ENCODE results near the gene TTI1. TPM values are rescaled to one million over a fixed set of nuclear protein-coding genes. Genes with fewer than 3 reads are reported as not detected.

Gene TTI1
- 18.0 TPM for total RNA-seq

DNA sequence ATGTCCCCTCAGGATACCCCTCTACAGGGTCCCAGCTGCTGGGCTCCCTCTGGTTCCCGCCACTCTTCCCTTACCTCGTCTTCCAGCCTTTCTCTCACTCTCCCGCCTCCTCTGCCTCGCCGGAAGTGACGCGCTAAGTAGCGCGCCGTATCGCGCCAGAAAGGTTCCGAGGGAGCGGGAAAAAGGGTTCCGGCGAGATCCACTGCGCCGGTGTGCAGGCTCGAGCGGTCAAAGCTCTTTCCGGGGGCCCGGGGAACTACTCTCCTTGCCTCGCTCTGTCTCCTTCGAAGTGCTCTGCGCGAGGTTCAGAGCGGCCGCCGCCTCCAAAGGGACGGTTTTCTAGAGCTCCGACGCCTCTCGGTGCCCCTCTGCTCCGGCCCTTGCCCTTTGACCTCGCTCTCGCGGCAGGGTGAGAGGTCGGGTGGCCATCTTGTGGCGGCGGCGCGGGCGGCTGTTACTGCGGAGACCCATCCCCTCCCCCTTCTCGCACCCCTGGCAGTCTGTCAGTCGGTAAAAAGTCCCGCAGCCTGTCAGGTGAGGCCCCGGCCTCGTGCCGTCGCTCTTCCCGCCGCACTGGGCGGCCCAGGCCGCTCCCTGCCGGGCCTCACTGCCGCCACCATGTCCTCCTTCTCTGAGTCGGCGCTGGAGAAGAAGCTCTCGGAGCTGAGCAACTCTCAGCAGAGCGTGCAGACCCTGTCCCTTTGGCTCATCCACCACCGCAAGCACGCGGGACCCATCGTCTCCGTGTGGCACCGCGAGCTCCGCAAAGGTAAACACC is at the start of gene TTI1, which contains the start of gene RPRD1B:
TSS of gene TTI1 (minus strand) at position 127 of the 778 bp plus-strand sequence. CDS start 19,640 bp downstream, outside the sequence.
TSS of gene RPRD1B (plus strand) at position 417 of the 778 bp plus-strand sequence. CDS start at position 619, 202 bp downstream.
- Histone ChIP-seq H3K27me3 (no peaks in the 10 kb centered on the region), H3K4me1 (peaks cover 16 to 27% of the 10 kb centered on the region in 2 donors), H3K4me3 (peak within 1 kb of the TSS; percentile 95 to 100), H3K36me3 (peaks cover 0 to 4% of the 10 kb centered on the region in 2 donors), H3K9me3 (no peaks in the 10 kb centered on the region), H3K27ac (peak within 1 kb of the TSS; percentile 97)
- intact Hi-C loops (cut with DNase I) = loop anchor here (10.0 kb wide), 2 partner anchors 401 to 441 kb away; partner anchors contain the start of genes RALGAPB and SNHG17
- DNase-seq (ENCODE audit: low spot score in 2 of 2) = peak; percentile 60 to 95
- TF ChIP-seq, protein P1, sequence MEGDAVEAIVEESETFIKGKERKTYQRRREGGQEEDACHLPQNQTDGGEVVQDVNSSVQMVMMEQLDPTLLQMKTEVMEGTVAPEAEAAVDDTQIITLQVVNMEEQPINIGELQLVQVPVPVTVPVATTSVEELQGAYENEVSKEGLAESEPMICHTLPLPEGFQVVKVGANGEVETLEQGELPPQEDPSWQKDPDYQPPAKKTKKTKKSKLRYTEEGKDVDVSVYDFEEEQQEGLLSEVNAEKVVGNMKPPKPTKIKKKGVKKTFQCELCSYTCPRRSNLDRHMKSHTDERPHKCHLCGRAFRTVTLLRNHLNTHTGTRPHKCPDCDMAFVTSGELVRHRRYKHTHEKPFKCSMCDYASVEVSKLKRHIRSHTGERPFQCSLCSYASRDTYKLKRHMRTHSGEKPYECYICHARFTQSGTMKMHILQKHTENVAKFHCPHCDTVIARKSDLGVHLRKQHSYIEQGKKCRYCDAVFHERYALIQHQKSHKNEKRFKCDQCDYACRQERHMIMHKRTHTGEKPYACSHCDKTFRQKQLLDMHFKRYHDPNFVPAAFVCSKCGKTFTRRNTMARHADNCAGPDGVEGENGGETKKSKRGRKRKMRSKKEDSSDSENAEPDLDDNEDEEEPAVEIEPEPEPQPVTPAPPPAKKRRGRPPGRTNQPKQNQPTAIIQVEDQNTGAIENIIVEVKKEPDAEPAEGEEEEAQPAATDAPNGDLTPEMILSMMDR (IDR thresholded peaks at IDR 0.05) = no peak

DNA sequence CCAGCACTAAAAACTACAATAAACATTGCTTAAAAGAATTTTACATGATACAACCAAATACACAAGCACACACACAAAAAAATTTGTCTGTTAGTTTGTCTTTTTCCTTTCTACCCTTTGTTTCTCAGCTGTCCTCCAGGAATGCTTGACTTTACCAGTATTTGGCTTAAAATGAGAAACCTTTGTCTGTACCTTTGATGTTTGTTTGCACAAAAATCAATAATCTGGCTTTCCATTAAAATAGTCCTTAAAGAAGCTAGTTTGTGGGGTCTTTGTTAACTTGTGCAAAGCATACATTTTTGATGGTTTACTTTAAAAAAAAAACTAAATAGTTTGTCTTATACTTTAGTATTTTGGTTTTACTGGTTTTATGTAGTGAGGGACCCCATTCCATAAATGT is 49.6 kb upstream of the TTI1 start:
- intact Hi-C loops (cut with DNase I) = no loop called here

DNA sequence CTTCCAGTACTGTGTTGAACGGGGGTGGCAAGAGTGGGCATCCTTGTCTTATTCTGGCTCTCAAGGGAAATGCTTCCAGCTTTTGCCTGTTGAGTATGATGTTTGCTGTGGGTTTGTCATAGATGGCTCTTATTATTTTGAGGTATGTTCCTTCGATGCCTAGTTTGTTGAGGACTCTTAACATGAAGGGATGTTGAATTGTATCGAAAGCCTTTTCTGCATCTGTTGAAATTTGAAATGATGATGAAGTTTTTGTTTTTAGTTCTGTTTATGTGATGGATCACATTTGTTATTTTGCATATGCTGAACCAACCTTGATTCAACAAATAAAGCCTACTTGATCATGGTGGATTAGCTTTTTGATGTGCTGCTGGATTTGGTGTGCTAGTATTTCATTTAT is 48.3 kb upstream of the TTI1 start:
- no peaks in the 10 kb centered on the region for H3K27me3 ChIP-seq
- no peak overlapping the region for H3K4me3 ChIP-seq
- intact Hi-C loops (cut with DNase I) = no loop called here
- peaks cover 13 to 18% of the 10 kb centered on the region in 2 donors for H3K36me3 ChIP-seq
- H3K9me3 ChIP-seq = no peaks in the 10 kb centered on the region
- no peak for DNase-seq (ENCODE audit: low spot score in 2 of 2)
- peak overlapping the region; percentile 20 to 50 for H3K27ac ChIP-seq
- TF ChIP-seq, protein P1 (IDR thresholded peaks at IDR 0.05) = no peak
- H3K4me1 ChIP-seq = peaks cover 13 to 18% of the 10 kb centered on the region in 2 donors

More for the DNA sequence above, 49.6 kb upstream of the TTI1 start:
- Histone ChIP-seq H3K27ac (peak overlapping the region in 1 of 2 donors; percentile 72), H3K9me3 (no peaks in the 10 kb centered on the region), H3K4me1 (peaks cover 12 to 17% of the 10 kb centered on the region in 2 donors), H3K4me3 (no peak overlapping the region), H3K27me3 (no peaks in the 10 kb centered on the region), H3K36me3 (peaks cover 15 to 30% of the 10 kb centered on the region in 2 donors)
- no peak for DNase-seq (ENCODE audit: low spot score in 2 of 2)
- TF ChIP-seq, protein P1 (IDR thresholded peaks at IDR 0.05) = no peak

DNA sequence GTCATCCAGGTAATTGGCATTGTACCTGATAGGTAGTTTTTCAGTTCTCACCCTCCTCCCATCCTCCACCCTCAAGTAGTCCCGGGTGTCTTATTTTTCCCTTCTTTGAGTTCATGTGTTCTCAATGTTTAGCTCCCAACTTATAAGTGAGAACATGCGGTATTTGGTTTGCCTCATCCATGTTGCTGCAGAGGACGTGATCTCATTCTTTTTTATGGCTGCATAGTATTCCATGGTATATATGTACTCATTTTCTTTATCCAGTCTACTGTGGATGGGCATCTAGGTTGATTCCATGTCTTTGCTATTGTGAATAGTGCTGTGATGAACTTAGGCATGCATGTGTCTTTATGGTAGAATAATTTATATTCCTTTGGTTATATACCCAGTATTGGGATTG is 46.1 kb upstream of the TTI1 start:
- intact Hi-C loops (cut with DNase I) = no loop called here
- Histone ChIP-seq H3K36me3 (peaks cover 7 to 9% of the 10 kb centered on the region in 2 donors), H3K9me3 (no peaks in the 10 kb centered on the region), H3K4me3 (no peak overlapping the region), H3K27me3 (no peaks in the 10 kb centered on the region), H3K4me1 (peaks cover 12 to 25% of the 10 kb centered on the region in 2 donors), H3K27ac (peak overlapping the region in 1 of 2 donors; percentile 26)
- DNase-seq (ENCODE audit: low spot score in 2 of 2) = no peak
- TF ChIP-seq, protein P1 (IDR thresholded peaks at IDR 0.05) = no peak

DNA sequence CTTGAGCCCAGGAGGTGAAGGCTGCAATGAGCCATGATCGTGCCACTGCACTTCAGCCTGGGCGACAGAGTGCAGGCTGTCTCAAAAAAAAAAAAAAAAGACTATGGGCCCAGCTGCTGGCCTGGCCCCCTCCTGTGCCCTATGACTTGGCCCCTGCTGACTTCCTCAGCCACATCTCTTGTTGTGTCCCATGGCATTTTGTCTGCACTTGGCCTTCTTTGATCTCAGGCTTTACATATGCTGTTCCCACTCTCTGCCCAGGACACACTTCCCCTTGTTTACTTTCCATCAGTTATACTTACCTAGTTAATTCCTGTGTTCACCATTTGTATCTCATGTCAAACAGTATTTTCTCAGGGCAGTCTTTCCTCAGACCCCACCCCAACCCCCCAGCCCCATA is 44.8 kb upstream of the TTI1 start:
- H3K4me1 ChIP-seq = peaks cover 15 to 29% of the 10 kb centered on the region in 2 donors
- H3K9me3 ChIP-seq = no peaks in the 10 kb centered on the region
- H3K27ac ChIP-seq = peak overlapping the region; percentile 36 to 62
- TF ChIP-seq, protein P1 (IDR thresholded peaks at IDR 0.05) = no peak
- DNase-seq (ENCODE audit: low spot score in 2 of 2) = no peak
- H3K36me3 ChIP-seq = peaks cover 7 to 9% of the 10 kb centered on the region in 2 donors
- no peak overlapping the region for H3K4me3 ChIP-seq
- intact Hi-C loops (cut with DNase I) = no loop called here
- H3K27me3 ChIP-seq = no peaks in the 10 kb centered on the region

Data from ascending aorta (tissue), 2 donors.